Measurements from ENCODE around the gene NKAIN2. TPM values are rescaled to one million over a fixed set of nuclear protein-coding genes. Genes with fewer than 3 reads are reported as not detected.
"Not testable (repeated sequence)": the region's sequence is repeated elsewhere in the genome, so short reads cannot be mapped to it uniquely, and the experiment has no call there.

The NKAIN2 gene
- total RNA-seq, 3 donors from 2014 or later: 0.48 to 1.8 TPM; not detected in 1

- H3K9me3 ChIP-seq: no peaks in the 10 kb centered on the region
- no peaks in the 10 kb centered on the region for H3K4me1 ChIP-seq
- H3K4me3 ChIP-seq: no peak overlapping the region
- H3K27me3 ChIP-seq: no peaks in the 10 kb centered on the region
- TF ChIP-seq CTCF (IDR thresholded peaks at IDR 0.05): no peak
- no peak for TF ChIP-seq POLR2AphosphoS5 (IDR thresholded peaks at IDR 0.05)
- TF ChIP-seq POLR2A (IDR thresholded peaks at IDR 0.05): no peak
- no peak overlapping the region for H3K27ac ChIP-seq
- intact Hi-C loops (cut with DNase I; ENCODE audit: low total_unique reads): no loop called here
- no peaks in the 10 kb centered on the region for H3K36me3 ChIP-seq
- DNase-seq (ENCODE audit: low spot score in 2 of 2): no peak
These were observed 479.8 kb downstream of the NKAIN2 start for GRCh38 chr6:124283486-124283885.

- Histone ChIP-seq H3K4me1 (no peaks in the 10 kb centered on the region), H3K9me3 (no peaks in the 10 kb centered on the region), H3K27ac (no peak overlapping the region), H3K4me3 (no peak overlapping the region), H3K27me3 (no peaks in the 10 kb centered on the region), H3K36me3 (no peaks in the 10 kb centered on the region)
- DNase-seq (ENCODE audit: low spot score in 2 of 2): no peak
- intact Hi-C loops (cut with DNase I; ENCODE audit: low total_unique reads): no loop called here
- TF ChIP-seq POLR2AphosphoS5 (IDR thresholded peaks at IDR 0.05) (no peak), CTCF (IDR thresholded peaks at IDR 0.05) (no peak), POLR2A (IDR thresholded peaks at IDR 0.05) (no peak)
These were observed 481.5 kb downstream of the NKAIN2 start for GRCh38 chr6:124285146-124285545.

- Histone ChIP-seq H3K27me3 (no peaks in the 10 kb centered on the region), H3K4me1 (no peaks in the 10 kb centered on the region), H3K9me3 (no peaks in the 10 kb centered on the region), H3K4me3 (no peak overlapping the region), H3K27ac (no peak overlapping the region), H3K36me3 (no peaks in the 10 kb centered on the region)
- TF ChIP-seq POLR2AphosphoS5 (IDR thresholded peaks at IDR 0.05) (no peak), CTCF (IDR thresholded peaks at IDR 0.05) (no peak), POLR2A (IDR thresholded peaks at IDR 0.05) (no peak)
- intact Hi-C loops (cut with DNase I; ENCODE audit: low total_unique reads): no loop called here
- no peak for DNase-seq (ENCODE audit: low spot score in 2 of 2)
These were observed 491.0 kb downstream of the NKAIN2 start for GRCh38 chr6:124294574-124295200.

GRCh38 chr6:124297507-124297906, 493.8 kb downstream of the NKAIN2 start:
- Histone ChIP-seq H3K36me3 (no peaks in the 10 kb centered on the region), H3K4me1 (no peaks in the 10 kb centered on the region), H3K27me3 (no peaks in the 10 kb centered on the region), H3K27ac (no peak overlapping the region), H3K9me3 (no peaks in the 10 kb centered on the region), H3K4me3 (no peak overlapping the region)
- no peak for DNase-seq (ENCODE audit: low spot score in 2 of 2)
- intact Hi-C loops (cut with DNase I; ENCODE audit: low total_unique reads): no loop called here
- TF ChIP-seq CTCF (IDR thresholded peaks at IDR 0.05): no peak
- no peak for TF ChIP-seq POLR2AphosphoS5 (IDR thresholded peaks at IDR 0.05)
- no peak for TF ChIP-seq POLR2A (IDR thresholded peaks at IDR 0.05)

GRCh38 chr6:124298730-124299129, 495.1 kb downstream of the NKAIN2 start:
- H3K27me3 ChIP-seq: no peaks in the 10 kb centered on the region
- H3K4me3 ChIP-seq: no peak overlapping the region
- H3K9me3 ChIP-seq: no peaks in the 10 kb centered on the region
- no peak for DNase-seq (ENCODE audit: low spot score in 2 of 2)
- TF ChIP-seq POLR2AphosphoS5 (IDR thresholded peaks at IDR 0.05) (no peak), CTCF (IDR thresholded peaks at IDR 0.05) (no peak), POLR2A (IDR thresholded peaks at IDR 0.05) (no peak)
- no peaks in the 10 kb centered on the region for H3K36me3 ChIP-seq
- H3K4me1 ChIP-seq: no peaks in the 10 kb centered on the region
- H3K27ac ChIP-seq: no peak overlapping the region
- intact Hi-C loops (cut with DNase I; ENCODE audit: low total_unique reads): no loop called here

GRCh38 chr6:124300907-124301306, 497.2 kb downstream of the NKAIN2 start:
- intact Hi-C loops (cut with DNase I; ENCODE audit: low total_unique reads); H3K27ac ChIP-seq; H3K4me3 ChIP-seq; H3K4me1 ChIP-seq; H3K27me3 ChIP-seq; H3K9me3 ChIP-seq; H3K36me3 ChIP-seq; DNase-seq (ENCODE audit: low spot score in 2 of 2): not testable (repeated sequence)

Measured in breast epithelium (tissue), 4 donors.